GM21619 (cell line): ENCODE measurements around the gene DAAM1.

Source experiments
- ATAC-seq: cut with Tn5 transposase; IDR thresholded peaks from one replicate; pipeline ENCODE4 v1.9.1; 2021; ENCODE audit not compliant: unreplicated experiment

DAAM1 gene

GRCh38 chr14:59334253-59334652 lies 145.8 kb downstream of the DAAM1 start:
- no peak for ATAC-seq

DNA sequence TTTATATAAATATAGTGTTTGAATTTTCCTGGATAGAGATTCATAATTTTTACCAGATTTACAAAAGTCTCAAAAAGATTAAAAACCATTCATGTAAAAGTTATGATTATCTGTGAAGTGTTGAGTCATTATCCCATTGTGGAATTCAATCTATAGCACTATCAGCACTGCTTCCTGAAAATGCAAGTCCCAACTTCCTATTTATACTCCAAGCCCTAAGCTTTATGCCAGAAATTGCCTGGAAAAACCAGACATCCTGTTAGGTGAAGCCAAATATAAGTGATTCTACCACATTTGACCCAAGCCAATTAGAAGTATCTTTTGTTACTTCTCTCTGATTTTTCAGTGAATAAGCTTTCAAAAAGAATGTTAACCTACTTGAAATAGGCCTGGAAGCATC lies 147.6 kb downstream of the DAAM1 start:
- ATAC-seq = no peak

GRCh38 chr14:59336706-59337105 lies 148.2 kb downstream of the DAAM1 start:
- ATAC-seq = no peak

- no peak for ATAC-seq
Measured at GRCh38 chr14:59337141-59337611, 148.7 kb downstream of the DAAM1 start.

DNA sequence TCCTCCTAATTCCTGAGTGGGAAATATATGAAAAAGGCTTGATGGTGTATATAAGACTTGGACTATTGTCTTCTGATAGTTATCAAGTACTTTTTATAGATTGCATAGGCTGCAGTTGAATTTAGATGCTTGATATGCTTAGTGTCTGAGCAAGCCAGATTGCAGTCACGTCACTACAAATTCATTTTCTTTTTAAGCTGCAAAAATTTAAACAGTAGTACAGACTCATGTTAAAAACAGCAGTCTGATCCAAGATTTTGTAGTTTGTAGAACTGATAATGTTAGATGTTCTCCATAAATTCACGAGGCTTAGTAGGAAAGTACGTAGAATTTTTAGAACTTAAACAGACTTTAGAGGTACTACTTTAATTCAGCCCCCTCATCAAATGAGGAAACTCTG lies 150.3 kb downstream of the DAAM1 start:
- no peak for ATAC-seq

GRCh38 chr14:59339524-59340330 lies 151.3 kb downstream of the DAAM1 start:
- no peak for ATAC-seq

- ATAC-seq = no peak
Measured at GRCh38 chr14:59341858-59342477, 153.5 kb downstream of the DAAM1 start.

GRCh38 chr14:59342516-59343484 lies 154.3 kb downstream of the DAAM1 start:
- no peak for ATAC-seq

- no peak for ATAC-seq
Measured at GRCh38 chr14:59343585-59343984, 155.1 kb downstream of the DAAM1 start.

GRCh38 chr14:59344016-59344415 lies 155.5 kb downstream of the DAAM1 start:
- ATAC-seq = no peak

DNA sequence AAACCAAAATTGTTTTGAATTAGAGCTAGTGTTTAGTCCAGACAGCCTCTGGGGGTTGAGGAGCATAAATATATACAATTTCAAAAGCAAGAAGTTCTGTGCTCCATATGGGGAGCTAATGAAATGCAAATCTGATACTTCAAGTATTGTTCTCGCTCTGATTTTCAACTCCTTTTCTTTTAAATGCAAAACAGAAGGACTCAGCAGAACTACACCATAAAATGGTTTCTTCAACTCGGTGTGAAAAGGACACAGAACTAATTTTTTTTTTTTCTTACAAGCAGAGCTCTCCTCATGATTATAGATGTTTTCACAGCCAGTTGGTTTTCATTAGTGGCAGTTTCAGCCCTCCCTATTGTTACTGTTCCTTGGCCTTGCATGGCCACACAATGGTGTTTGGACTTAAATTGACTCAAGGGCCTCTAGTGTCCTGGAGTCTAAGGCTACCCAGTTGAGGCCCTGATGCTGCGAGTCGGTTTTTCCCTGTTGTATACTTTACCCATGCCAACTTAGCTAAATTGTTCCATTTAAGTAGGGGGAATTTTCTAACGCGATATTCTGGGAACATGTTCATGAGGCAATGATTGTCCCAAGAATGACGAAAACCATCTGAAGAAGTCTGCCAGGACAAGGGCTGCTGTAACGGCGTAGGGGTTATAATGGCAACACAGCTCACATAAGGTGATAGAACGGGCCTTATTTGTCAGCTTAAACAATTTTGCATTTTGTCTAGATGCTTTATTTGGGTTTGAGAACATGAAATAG lies 156.4 kb downstream of the DAAM1 start:
- ATAC-seq = no peak

DNA sequence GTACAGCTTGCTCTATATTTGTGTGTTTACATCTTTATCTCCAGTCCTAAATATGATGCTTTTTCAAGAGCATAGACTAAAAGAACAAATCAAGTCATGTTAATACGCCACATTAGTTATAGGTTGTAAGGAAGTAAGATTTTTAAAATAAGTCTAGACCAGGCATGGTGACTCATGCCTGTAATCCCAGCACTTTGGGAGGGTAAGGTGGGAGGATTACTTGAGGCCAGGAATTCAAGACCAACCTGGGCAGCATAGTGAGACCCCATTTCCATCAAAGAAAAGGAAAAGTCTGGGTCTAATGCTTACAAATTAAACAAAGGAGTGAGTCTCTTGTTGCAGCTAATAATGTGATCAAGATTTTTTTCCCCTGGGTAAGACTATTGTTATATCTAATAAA lies 157.9 kb downstream of the DAAM1 start:
- ATAC-seq = no peak

DNA sequence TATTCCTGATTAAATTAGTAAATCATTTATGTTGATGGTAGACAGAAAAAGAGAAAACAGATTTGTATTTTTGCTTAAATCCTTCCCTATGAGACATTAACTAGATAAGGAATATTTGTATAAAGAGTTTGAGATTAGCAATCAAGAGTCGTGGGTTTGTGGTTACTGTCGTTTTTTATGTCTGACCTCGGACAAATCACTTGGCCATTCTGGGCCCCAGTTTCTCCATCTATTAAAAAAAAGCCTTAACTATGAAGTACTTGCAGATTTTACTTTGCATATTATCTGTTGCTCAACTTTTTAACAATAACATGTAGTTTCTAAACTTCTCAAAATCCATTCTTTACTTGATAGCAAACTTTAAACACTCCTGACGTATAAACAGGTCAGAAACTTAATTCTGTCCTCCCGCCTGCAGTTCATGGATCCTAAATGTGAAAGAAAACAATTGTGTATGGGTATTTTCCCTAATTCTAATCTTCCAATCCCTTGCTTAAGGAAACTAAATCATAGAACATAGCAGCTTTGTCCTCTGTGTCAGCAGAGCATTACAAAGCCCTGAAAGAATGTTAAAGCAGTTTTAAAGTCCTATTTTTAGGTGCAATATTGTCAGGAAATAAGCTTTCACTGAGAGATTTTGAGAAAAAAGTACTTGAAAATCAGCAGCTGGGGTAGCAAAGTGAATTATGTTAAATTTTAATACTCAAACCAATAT lies 158.5 kb downstream of the DAAM1 start:
- ATAC-seq = no peak

GRCh38 chr14:59347511-59347900 lies 159.0 kb downstream of the DAAM1 start:
- ATAC-seq = no peak

DNA sequence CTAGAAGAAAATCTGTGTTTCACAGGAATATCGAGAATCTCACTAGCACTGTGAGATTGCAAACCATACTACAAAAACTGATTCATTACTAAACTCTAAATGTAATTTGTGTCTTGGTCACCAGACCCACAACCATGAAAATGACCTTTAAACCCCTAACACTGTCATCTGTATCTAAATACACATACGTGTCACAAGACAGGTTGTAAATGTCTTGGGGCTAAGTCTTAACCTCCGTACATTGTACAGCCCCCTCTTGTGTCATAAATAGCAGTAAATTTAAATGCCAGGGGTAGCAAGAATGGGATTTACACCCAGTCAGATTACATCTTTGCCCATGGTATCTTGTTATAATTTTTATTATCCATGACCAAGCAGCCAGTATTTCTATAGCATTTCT lies 159.4 kb downstream of the DAAM1 start:
- ATAC-seq = no peak

DNA sequence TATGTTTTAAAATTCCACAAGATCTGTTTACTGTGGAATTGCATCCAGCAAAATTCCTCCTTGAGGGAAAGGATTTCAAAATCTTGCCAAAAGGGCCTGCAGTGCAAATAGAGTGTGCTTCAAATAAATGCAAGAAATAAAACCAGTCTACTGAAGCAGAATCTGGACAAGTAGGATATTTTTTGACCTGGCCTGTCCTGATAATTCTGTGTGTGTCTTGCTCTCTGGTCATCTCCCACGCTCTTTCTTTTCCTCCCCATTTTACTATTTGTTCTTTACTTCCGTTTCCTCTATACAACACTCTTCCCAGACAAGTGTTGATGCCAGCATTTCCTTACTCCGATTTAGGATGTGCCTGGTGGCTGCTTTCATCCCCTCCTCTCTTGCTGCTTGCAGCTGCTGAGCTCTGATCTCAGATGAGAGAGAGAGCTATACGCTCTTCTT lies 160.8 kb downstream of the DAAM1 start:
- no peak for ATAC-seq

DNA sequence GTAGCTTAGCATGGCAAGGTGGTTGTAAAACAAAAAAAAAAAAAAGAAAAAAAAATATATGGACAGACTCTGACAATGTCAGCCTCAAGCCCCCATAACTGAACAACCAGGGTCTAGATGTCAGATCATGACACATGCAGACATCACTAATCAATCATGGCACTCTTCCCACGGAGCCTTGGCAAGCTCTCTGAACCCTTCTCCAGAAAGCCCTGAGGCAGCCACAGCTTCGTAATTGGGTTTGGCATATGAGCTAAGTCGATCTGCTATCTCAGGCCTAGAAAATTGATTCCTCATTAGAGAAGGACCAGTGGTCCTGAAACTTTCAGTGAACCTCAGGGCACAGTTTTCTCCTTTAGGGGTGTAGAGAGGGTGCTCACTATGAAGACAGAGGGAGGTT lies 164.5 kb downstream of the DAAM1 start:
- no peak for ATAC-seq

DNA sequence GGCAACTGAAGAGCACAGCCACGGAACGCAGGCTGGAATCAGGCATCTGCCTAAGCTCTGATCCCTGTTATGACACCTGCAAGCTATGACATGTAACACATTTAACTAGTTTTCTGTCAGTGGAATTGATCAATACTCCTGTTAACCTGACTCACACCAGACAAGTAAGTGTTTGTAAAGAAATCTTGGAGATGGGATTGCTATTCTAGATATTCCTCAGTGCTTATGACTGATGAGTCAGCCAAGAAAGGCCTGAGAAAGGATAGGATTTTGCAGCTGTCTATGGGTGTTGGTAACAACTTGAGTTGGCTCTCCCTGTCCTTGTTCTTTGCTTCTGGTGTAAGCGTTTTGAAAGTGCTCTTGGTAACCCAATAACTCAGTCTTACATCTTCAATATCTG lies 166.2 kb downstream of the DAAM1 start:
- no peak for ATAC-seq

DNA sequence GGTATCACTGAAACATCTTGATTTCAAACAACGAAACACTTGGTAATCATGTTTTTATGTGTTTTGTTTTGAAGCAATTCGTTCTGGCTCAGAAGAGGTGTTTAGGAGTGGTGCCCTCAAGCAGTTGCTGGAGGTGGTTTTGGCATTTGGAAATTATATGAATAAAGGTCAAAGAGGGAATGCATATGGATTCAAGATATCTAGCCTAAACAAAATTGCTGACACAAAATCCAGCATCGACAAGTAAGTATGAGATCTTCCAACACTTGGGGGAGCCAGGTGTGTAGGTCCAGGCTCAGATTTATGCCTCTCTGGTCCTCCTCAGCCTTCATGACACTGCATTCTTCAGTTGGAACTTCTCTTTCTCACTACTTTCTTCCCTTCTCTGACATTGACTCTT lies 166.6 kb downstream of the DAAM1 start:
- ATAC-seq = no peak

GRCh38 chr14:59356312-59356711 lies 167.8 kb downstream of the DAAM1 start:
- ATAC-seq = peak; percentile 35
